CD4-positive, alpha-beta T cell (primary cell): Measurements from ENCODE around the gene NR1H4. TPM values are rescaled to one million over a fixed set of nuclear protein-coding genes. Genes with fewer than 3 reads are reported as not detected.

Experiments used
- ATAC-seq: fragments of 200-7000 bp; cut with Tn5 transposase; one replicate; pipeline ENCODE4 v1.10.0; 2022; ENCODE audit warnings: mild to moderate bottlenecking; ENCODE audit not compliant: poor library complexity
- CTCF ChIA-PET: fragments of 350-600 bp; sonication (Branson Sonifier 250); formaldehyde crosslinking; loops from one replicate; lab custom pipeline; 2021; ENCODE audit warnings: antibody characterized with exemption, inconsistent platforms; lab: Charles Lee
- POLR2A ChIA-PET: fragments of 350-600 bp; sonication (Branson Sonifier 250); formaldehyde crosslinking; loops from one replicate; lab custom pipeline; 2021; ENCODE audit warnings: antibody characterized with exemption, inconsistent platforms; lab: Charles Lee
- DNase-seq, 14 experiments: peaks; one replicate each; pipeline ENCODE4 v3.0.0-alpha.2; 2013 to 2020; ENCODE audit warnings: mixed read lengths in 2 of 14
- H3K27ac ChIP-seq, 2 donors: one replicate each; pipeline versions ENCODE4 v1.5.1 to v1.7.0; 2013; ENCODE audit warnings: low read length in 2 of 2, low read depth in 1 of 2, mild to moderate bottlenecking in 1 of 2
- H3K27me3 ChIP-seq, 2 experiments: 1 replicate in 1 of 2; 2 replicates in 1 of 2; pipeline versions ENCODE4 v1.6.1 to v1.7.0; 2013; ENCODE audit warnings: low read length in 2 of 2, control low read depth in 1 of 2, mild to moderate bottlenecking in 1 of 2, moderate library complexity in 1 of 2; ENCODE audit not compliant: insufficient read depth in 2 of 2, control insufficient read depth in 1 of 2
- H3K36me3 ChIP-seq: one replicate; pipeline ENCODE4 v1.6.1; 2013; ENCODE audit warnings: low read length, control low read depth; ENCODE audit not compliant: insufficient read depth
- H3K4me1 ChIP-seq: one replicate; pipeline ENCODE4 v1.6.1; 2013; ENCODE audit warnings: low read length, control low read depth; ENCODE audit not compliant: insufficient read depth
- H3K4me3 ChIP-seq: one replicate; pipeline ENCODE4 v1.5.1; 2013; ENCODE audit warnings: mild to moderate bottlenecking, low read length, moderate library complexity
- H3K9me3 ChIP-seq, 2 experiments: 1 replicate in 1 of 2; 2 replicates in 1 of 2; pipeline versions ENCODE4 v1.6.1 to v1.7.0; 2013; ENCODE audit warnings: low read length in 2 of 2, mild to moderate bottlenecking in 2 of 2, control low read depth in 1 of 2, moderate library complexity in 1 of 2; ENCODE audit not compliant: control insufficient read depth in 1 of 2, insufficient read depth in 1 of 2
- H3K27ac Mint-ChIP-seq: one replicate; pipeline ENCODE4 v1.8.0; 2020; ENCODE audit warnings: mixed read lengths
- H3K27me3 Mint-ChIP-seq: one replicate; pipeline ENCODE4 v1.8.0; 2021; ENCODE audit warnings: mixed read lengths
- H3K36me3 Mint-ChIP-seq: one replicate; pipeline ENCODE4 v1.8.0; 2021; ENCODE audit warnings: low read depth, mixed read lengths
- H3K4me1 Mint-ChIP-seq: one replicate; pipeline ENCODE4 v1.8.0; 2021; ENCODE audit warnings: low read depth, mixed read lengths
- H3K4me3 Mint-ChIP-seq: one replicate; pipeline ENCODE4 v1.8.0; 2020; ENCODE audit warnings: mild to moderate bottlenecking, mixed read lengths
- H3K9me3 Mint-ChIP-seq: one replicate; pipeline ENCODE4 v1.8.0; 2020; ENCODE audit warnings: mixed read lengths
- CTCF ChIP-seq: fragments of 200-600 bp; IDR thresholded peaks from one replicate; pipeline ENCODE4 v1.8.0; 2022; ENCODE audit warnings: antibody characterized with exemption, mild to moderate bottlenecking
- intact Hi-C, 2 experiments: fragments of 100-400 bp; cut with DNase I in 1 of 2; cut with micrococcal nuclease in 1 of 2; formaldehyde crosslinking; loops; one replicate each; pipeline versions ENCODE4 v1.15.1 to v1.9.0; 2023 to 2025; cut with DNase I, micrococcal nuclease
- total RNA-seq, 174 experiments: library from RNA in 2 of 174; stranded (reverse) in 2 of 174; gene quantifications; one replicate each; pipeline ENCODE4 v1.2.3 and lab custom pipeline; 2021 to 2026

Gene NR1H4
- total RNA-seq, 2 experiments from 2014 or later: not detected

DNA sequence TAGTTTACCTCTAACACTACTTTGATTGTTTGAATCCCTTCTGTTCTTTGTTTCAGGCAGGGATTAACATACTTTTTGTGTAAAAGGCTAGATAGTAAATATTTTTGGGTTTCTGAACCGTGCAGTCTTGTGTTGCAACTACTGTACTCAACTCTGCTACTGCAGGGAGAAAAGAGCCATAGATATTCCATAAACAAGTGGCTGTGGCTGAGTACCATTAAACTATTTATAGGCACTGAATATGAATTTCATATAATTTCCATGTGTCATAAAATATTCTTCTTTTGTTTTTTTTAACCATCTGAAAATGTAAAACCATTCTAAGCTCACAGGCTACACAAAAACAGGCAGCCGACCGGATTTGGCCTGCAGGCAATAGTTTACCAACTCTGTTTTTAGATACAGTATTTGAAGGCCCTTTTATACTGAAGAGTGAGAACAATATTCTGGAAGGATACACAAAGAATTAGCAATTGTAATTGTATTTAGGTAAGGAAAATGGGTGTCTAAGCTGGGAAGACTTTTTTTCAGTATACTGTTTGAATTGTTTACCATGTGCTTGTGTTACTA, 15.7 kb downstream of the NR1H4 start:
- no peak overlapping the region for H3K27ac Mint-ChIP-seq
- no peaks in the 10 kb centered on the region for H3K27me3 ChIP-seq
- POLR2A ChIA-PET: no interaction called here
- H3K36me3 Mint-ChIP-seq: no peaks in the 10 kb centered on the region
- no peaks in the 10 kb centered on the region for H3K4me1 ChIP-seq
- CTCF ChIA-PET: no interaction called here
- H3K4me3 Mint-ChIP-seq: no peak overlapping the region
- no peaks in the 10 kb centered on the region for H3K4me1 Mint-ChIP-seq
- H3K9me3 ChIP-seq: no peaks in the 10 kb centered on the region
- no peak for ATAC-seq
- no peak for DNase-seq
- H3K9me3 Mint-ChIP-seq: no peaks in the 10 kb centered on the region
- H3K36me3 ChIP-seq: no peaks in the 10 kb centered on the region
- intact Hi-C loops: no loop called here
- no peak overlapping the region for H3K4me3 ChIP-seq
- no peak overlapping the region for H3K27ac ChIP-seq
- TF ChIP-seq CTCF: no peak
- H3K27me3 Mint-ChIP-seq: peaks cover 4% of the 10 kb centered on the region

DNA sequence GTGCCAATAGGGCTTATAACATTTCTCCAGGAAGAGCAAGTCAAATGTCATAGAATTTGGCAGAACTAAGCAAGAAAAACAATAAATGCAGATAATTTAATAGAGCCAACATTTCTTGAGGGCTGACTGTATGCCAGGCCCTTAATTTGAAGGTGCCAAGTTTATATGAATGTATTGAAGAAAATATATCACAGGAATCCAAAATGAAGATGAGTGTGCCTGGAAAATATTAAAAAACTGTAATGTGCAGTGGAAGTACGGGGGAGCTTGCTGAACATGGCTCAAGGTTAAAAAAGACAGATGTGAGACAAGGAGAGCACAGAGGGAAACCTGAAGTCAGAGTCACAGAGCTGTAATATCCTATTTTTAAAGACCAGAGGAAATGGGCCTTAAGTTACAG, 16.4 kb downstream of the NR1H4 start:
- TF ChIP-seq CTCF: no peak
- Histone ChIP-seq H3K4me3 (no peak overlapping the region), H3K4me1 (no peaks in the 10 kb centered on the region), H3K27me3 (no peaks in the 10 kb centered on the region), H3K9me3 (no peaks in the 10 kb centered on the region), H3K27ac (no peak overlapping the region), H3K36me3 (no peaks in the 10 kb centered on the region)
- peaks cover 4% of the 10 kb centered on the region for H3K27me3 Mint-ChIP-seq
- no peak overlapping the region for H3K4me3 Mint-ChIP-seq
- intact Hi-C loops: no loop called here
- ATAC-seq: no peak
- ChIA-PET CTCF (no interaction called here), POLR2A (no interaction called here)
- no peak overlapping the region for H3K27ac Mint-ChIP-seq
- no peaks in the 10 kb centered on the region for H3K4me1 Mint-ChIP-seq
- H3K36me3 Mint-ChIP-seq: no peaks in the 10 kb centered on the region
- no peak for DNase-seq
- H3K9me3 Mint-ChIP-seq: no peaks in the 10 kb centered on the region

DNA sequence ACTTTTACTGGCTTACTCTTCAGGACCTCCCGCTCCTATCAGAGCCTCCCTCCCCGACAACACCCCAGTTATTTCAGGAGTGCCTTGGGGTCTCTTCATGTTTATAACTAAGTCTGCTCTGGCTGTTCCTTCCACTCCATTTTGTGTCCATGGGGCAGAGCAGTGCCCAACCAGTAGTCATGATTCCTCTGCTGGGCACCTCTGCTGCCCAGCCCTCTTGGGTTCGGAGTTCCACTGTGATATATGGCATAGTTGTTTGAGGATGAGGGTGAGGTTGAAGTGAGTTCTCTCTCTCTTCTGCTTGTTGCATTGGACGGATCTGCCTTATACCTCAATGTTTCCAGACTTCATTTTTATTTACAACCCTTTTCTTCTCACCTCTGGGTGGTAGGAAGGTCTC, 17.4 kb downstream of the NR1H4 start:
- H3K36me3 ChIP-seq: no peaks in the 10 kb centered on the region
- H3K27me3 ChIP-seq: no peaks in the 10 kb centered on the region
- intact Hi-C loops: no loop called here
- Mint-ChIP-seq H3K27ac (no peak overlapping the region), H3K4me1 (no peaks in the 10 kb centered on the region), H3K36me3 (no peaks in the 10 kb centered on the region), H3K27me3 (peaks cover 4% of the 10 kb centered on the region), H3K4me3 (no peak overlapping the region), H3K9me3 (no peaks in the 10 kb centered on the region)
- POLR2A ChIA-PET: no interaction called here
- H3K4me3 ChIP-seq: no peak overlapping the region
- H3K4me1 ChIP-seq: no peaks in the 10 kb centered on the region
- H3K27ac ChIP-seq: no peak overlapping the region
- ATAC-seq: no peak
- H3K9me3 ChIP-seq: no peaks in the 10 kb centered on the region
- CTCF ChIA-PET: no interaction called here
- no peak for DNase-seq
- no peak for TF ChIP-seq CTCF
